Prostate gland (tissue), 2 donors: ENCODE measurements around the gene ANO10. TPM values are rescaled to one million over a fixed set of nuclear protein-coding genes. Genes with fewer than 3 reads are reported as not detected.

ENCODE experiments used
- DNase-seq: peaks from one replicate; pipeline ENCODE4 v3.0.0-alpha.2; 2019; ENCODE audit warnings: low spot score
- H3K27ac ChIP-seq, 2 donors: fragments of 200-600 bp; sonication (generic); 2 replicates each; pipeline ENCODE4 v1.5.1; 2017 to 2019
- H3K27me3 ChIP-seq: fragments of 200-600 bp; sonication (generic); replicated peaks from 2 replicates; pipeline ENCODE4 v1.5.1; 2019; ENCODE audit not compliant: insufficient read depth
- H3K36me3 ChIP-seq, 2 donors: fragments of 200-600 bp; sonication (generic); 1 replicate in 1 of 2; 2 replicates in 1 of 2; pipeline versions ENCODE4 v1.5.1 to v1.8.1; 2017 to 2019
- H3K4me1 ChIP-seq: fragments of 200-600 bp; sonication (generic); replicated peaks from 2 replicates; pipeline ENCODE4 v1.5.1; 2019
- H3K4me3 ChIP-seq, 2 donors: fragments of 200-600 bp; sonication (generic); 2 replicates each; pipeline ENCODE4 v1.5.1; 2017 to 2019
- H3K9me3 ChIP-seq: fragments of 200-600 bp; sonication (generic); 2 replicates; pipeline ENCODE4 v1.5.1; 2017
- CTCF ChIP-seq, 4 experiments: fragments of 200-600 bp in 2 of 4; fragments of 450-650 bp in 2 of 4; sonication (generic) in 2 of 4; IDR thresholded peaks; 1 replicate in 3 of 4; 2 replicates in 1 of 4; pipeline ENCODE4 v1.5.1; 2016 to 2019; ENCODE audit warnings: antibody characterized with exemption in 4 of 4, mild to moderate bottlenecking in 2 of 4, moderate library complexity in 2 of 4
- POLR2A ChIP-seq: fragments of 450-650 bp; IDR thresholded peaks from one replicate; pipeline ENCODE4 v1.6.1; 2016; ENCODE audit warnings: antibody characterized with exemption, mild to moderate bottlenecking
- POLR2AphosphoS5 ChIP-seq: sonication (generic); formaldehyde crosslinking; IDR thresholded peaks from one replicate; pipeline ENCODE4 v1.6.1; 2017; ENCODE audit warnings: antibody characterized with exemption
- WGBS: methylation state at CpG from one replicate; pipeline ENCODE4 v1.1.5; 2018; 5-methylcytosine and 5-hydroxymethylcytosine counted together
- intact Hi-C: fragments of 100-400 bp; cut with DNase I; formaldehyde crosslinking; loops from one replicate; pipeline ENCODE4 v1.14.2; 2022
- total RNA-seq, 2 donors: library from RNA; depleted of rRNA; stranded (reverse); fragments of >200 nt; gene quantifications; one replicate each; pipeline ENCODE4 v1.1.0, GENCODE V29; 2016

Gene ANO10
- total RNA-seq, 2 donors from 2014 or later: 12.4 to 17.7 TPM

- DNase-seq: no peak
- intact Hi-C loops: no loop called here
- no peaks in the 10 kb centered on the region for H3K9me3 ChIP-seq
- WGBS: 95% methylated on average over 14 of the region's 14 CpGs
- no peak overlapping the region for H3K4me3 ChIP-seq
- TF ChIP-seq POLR2A: no peak
- no peak for TF ChIP-seq POLR2AphosphoS5
- no peak for TF ChIP-seq CTCF (IDR thresholded peaks at IDR 0.05)
- H3K27ac ChIP-seq: no peak overlapping the region
- no peaks in the 10 kb centered on the region for H3K27me3 ChIP-seq
- no peaks in the 10 kb centered on the region for H3K4me1 ChIP-seq
- H3K36me3 ChIP-seq: peaks cover 0 to 5% of the 10 kb centered on the region in 2 donors
Measured at GRCh38 chr3:43346978-43347749, 274.6 kb downstream of the ANO10 start.

- Histone ChIP-seq H3K36me3 (peaks cover 0 to 9% of the 10 kb centered on the region in 2 donors), H3K4me1 (no peaks in the 10 kb centered on the region), H3K27me3 (no peaks in the 10 kb centered on the region), H3K27ac (no peak overlapping the region), H3K4me3 (no peak overlapping the region), H3K9me3 (no peaks in the 10 kb centered on the region)
- no peak for TF ChIP-seq POLR2AphosphoS5
- no peak for TF ChIP-seq POLR2A
- TF ChIP-seq CTCF (IDR thresholded peaks at IDR 0.05): no peak
- intact Hi-C loops: no loop called here
- no peak for DNase-seq
- WGBS: 88% methylated on average over 6 of the region's 6 CpGs
Measured at GRCh38 chr3:43345877-43346276, 275.9 kb downstream of the ANO10 start.

- intact Hi-C loops: no loop called here
- 92% methylated on average over 4 of the region's 4 CpGs for WGBS
- Histone ChIP-seq H3K36me3 (peaks cover 0 to 9% of the 10 kb centered on the region in 2 donors), H3K4me1 (no peaks in the 10 kb centered on the region), H3K27ac (no peak overlapping the region), H3K9me3 (no peaks in the 10 kb centered on the region), H3K4me3 (no peak overlapping the region), H3K27me3 (no peaks in the 10 kb centered on the region)
- DNase-seq: no peak
- no peak for TF ChIP-seq POLR2AphosphoS5
- no peak for TF ChIP-seq POLR2A
- no peak for TF ChIP-seq CTCF (IDR thresholded peaks at IDR 0.05)
Measured at GRCh38 chr3:43345246-43345645, 276.6 kb downstream of the ANO10 start.

GRCh38 chr3:43344520-43344919, 277.3 kb downstream of the ANO10 start:
- no peak overlapping the region for H3K27ac ChIP-seq
- no peaks in the 10 kb centered on the region for H3K4me1 ChIP-seq
- H3K4me3 ChIP-seq: no peak overlapping the region
- peaks cover 0 to 9% of the 10 kb centered on the region in 2 donors for H3K36me3 ChIP-seq
- no peaks in the 10 kb centered on the region for H3K9me3 ChIP-seq
- 100% methylated on average over 3 of the region's 3 CpGs for WGBS
- DNase-seq: no peak
- intact Hi-C loops: no loop called here
- no peaks in the 10 kb centered on the region for H3K27me3 ChIP-seq
- TF ChIP-seq POLR2AphosphoS5: no peak
- TF ChIP-seq POLR2A: no peak
- TF ChIP-seq CTCF (IDR thresholded peaks at IDR 0.05): no peak

- intact Hi-C loops: no loop called here
- H3K27ac ChIP-seq: no peak overlapping the region
- no peak for TF ChIP-seq CTCF (IDR thresholded peaks at IDR 0.05)
- H3K4me1 ChIP-seq: no peaks in the 10 kb centered on the region
- WGBS: 85% methylated on average over 3 of the region's 3 CpGs
- peaks cover 0 to 9% of the 10 kb centered on the region in 2 donors for H3K36me3 ChIP-seq
- no peaks in the 10 kb centered on the region for H3K27me3 ChIP-seq
- no peak for DNase-seq
- H3K9me3 ChIP-seq: no peaks in the 10 kb centered on the region
- no peak overlapping the region for H3K4me3 ChIP-seq
Measured at GRCh38 chr3:43343815-43344214, 278.0 kb downstream of the ANO10 start.
